ENCODE measurements around the gene TBC1D23. TPM values are rescaled to one million over a fixed set of nuclear protein-coding genes. Genes with fewer than 3 reads are reported as not detected.

The TBC1D23 gene
- total RNA-seq, 1 experiment from 2014 or later, result 37.9 TPM

DNA sequence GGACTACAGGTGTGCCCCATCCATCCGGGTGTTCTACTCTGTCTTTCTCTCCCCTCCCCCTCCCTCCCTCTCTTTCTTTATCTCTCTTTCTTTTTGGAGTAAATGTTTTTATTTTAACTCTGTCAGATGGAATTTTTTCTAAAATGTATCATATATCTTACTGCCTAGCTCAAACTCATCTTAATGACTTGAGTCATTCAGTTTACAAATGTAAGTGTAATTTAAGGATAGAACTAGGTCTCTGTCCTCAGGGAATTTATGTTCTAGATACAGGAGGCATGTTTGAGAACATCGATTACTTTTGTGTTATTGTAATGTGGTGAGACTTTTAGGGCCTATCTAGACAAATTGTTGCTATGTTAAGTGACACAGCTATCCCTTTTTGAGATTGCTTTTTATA lies 3.5 kb downstream of the TBC1D23 start:
- ChIA-PET CTCF (no interaction called here), POLR2A (ENCODE audit: unreplicated experiment) (no interaction called here)
- Histone ChIP-seq H3K4me1 (ENCODE audit: insufficient read depth, low read length) (peaks cover 46% of the 10 kb centered on the region), H3K79me2 (ENCODE audit: low read length) (peaks cover 84% of the 10 kb centered on the region), H3K36me3 (ENCODE audit: low read depth, low read length) (no peaks in the 10 kb centered on the region), H3F3A (ENCODE audit: low read length, unreplicated experiment) (no peaks in the 10 kb centered on the region), H3K9me3 (ENCODE audit: low read length) (no peaks in the 10 kb centered on the region), H3K4me3 (ENCODE audit: low read length) (peak overlapping the region; percentile 2; the same call in 1 of the 2 replicates), H3K27ac (ENCODE audit: low read length) (peak overlapping the region; percentile 10; the same call in 1 of the 2 replicates), H3K9ac (ENCODE audit: low read length) (no peak overlapping the region), H3K9me2 (replicated peaks; ENCODE audit: low read length) (no peaks in the 10 kb centered on the region), H3K27me3 (ENCODE audit: low read length) (no peaks in the 10 kb centered on the region), H4K20me1 (ENCODE audit: low read length) (peaks cover 4% of the 10 kb centered on the region; the same call in 1 of the 2 replicates), H3K4me2 (ENCODE audit: low read length) (peak overlapping the region; percentile 56), H2AFZ (ENCODE audit: low read length) (no peak overlapping the region)
- no peak for DNase-seq
- no peak for ATAC-seq
- TF ChIP-seq EZH2phosphoT487 (IDR thresholded peaks at IDR 0.05; ENCODE audit: borderline replicate concordance, low read length), result no peak
- TF ChIP-seq, protein P1, sequence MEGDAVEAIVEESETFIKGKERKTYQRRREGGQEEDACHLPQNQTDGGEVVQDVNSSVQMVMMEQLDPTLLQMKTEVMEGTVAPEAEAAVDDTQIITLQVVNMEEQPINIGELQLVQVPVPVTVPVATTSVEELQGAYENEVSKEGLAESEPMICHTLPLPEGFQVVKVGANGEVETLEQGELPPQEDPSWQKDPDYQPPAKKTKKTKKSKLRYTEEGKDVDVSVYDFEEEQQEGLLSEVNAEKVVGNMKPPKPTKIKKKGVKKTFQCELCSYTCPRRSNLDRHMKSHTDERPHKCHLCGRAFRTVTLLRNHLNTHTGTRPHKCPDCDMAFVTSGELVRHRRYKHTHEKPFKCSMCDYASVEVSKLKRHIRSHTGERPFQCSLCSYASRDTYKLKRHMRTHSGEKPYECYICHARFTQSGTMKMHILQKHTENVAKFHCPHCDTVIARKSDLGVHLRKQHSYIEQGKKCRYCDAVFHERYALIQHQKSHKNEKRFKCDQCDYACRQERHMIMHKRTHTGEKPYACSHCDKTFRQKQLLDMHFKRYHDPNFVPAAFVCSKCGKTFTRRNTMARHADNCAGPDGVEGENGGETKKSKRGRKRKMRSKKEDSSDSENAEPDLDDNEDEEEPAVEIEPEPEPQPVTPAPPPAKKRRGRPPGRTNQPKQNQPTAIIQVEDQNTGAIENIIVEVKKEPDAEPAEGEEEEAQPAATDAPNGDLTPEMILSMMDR (conservative IDR thresholded peaks at IDR 0.05; ENCODE audit: low read depth, low read length), result no peak
- TF ChIP-seq EZH2 (IDR thresholded peaks at IDR 0.05; ENCODE audit: low read length, unreplicated experiment), result no peak
- no TSS peak for BruUV-seq (replicated peaks)
- intact Hi-C loops (cut with micrococcal nuclease), result loop anchor here (5.0 kb wide), 2 partner anchors 177 to 362 kb away; no protein-coding TSS in a partner anchor

DNA sequence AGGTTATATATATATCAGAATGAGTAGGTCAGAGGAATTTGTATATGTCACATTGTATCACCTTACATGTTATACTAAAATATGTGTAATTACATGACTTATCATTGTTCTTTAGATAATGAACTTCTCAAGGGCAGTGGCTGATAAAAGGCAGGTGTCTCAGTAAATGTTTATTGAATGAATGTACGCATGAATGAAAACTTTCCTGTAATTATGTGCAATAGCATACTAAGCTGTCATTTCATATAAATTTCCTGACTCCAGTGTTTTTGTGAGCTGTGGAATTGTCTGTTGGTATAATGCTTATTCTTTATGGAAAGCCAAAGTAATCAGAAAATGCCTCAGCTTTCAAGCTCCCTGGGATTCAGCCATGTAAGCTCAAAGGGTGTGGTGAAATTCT lies 4.2 kb downstream of the TBC1D23 start:
- no peaks in the 10 kb centered on the region for H3K9me3 ChIP-seq (ENCODE audit: low read length)
- H3K9ac ChIP-seq (ENCODE audit: low read length), result no peak overlapping the region
- peaks cover 51% of the 10 kb centered on the region for H3K4me1 ChIP-seq (ENCODE audit: insufficient read depth, low read length)
- H3K79me2 ChIP-seq (ENCODE audit: low read length), result peaks cover 87% of the 10 kb centered on the region
- H3K4me3 ChIP-seq (ENCODE audit: low read length), result peak overlapping the region; percentile 2; the same call in 1 of the 2 replicates
- H3K27me3 ChIP-seq (ENCODE audit: low read length), result no peaks in the 10 kb centered on the region
- peak overlapping the region; percentile 56 for H3K4me2 ChIP-seq (ENCODE audit: low read length)
- no peak overlapping the region for H3K27ac ChIP-seq (ENCODE audit: low read length)
- ChIA-PET CTCF (interaction anchor here (1.0 kb wide), 1 partner anchor 433 kb away, joined by 3 read pairs; no protein-coding TSS in a partner anchor), POLR2A (ENCODE audit: unreplicated experiment) (interaction anchor here (0.6 to 0.7 kb wide), 2 partner anchors 75 to 444 kb away, joined by 4 to 7 read pairs; no protein-coding TSS in a partner anchor)
- ATAC-seq (no peak), DNase-seq (peak; percentile 42)
- no peaks in the 10 kb centered on the region for H3K36me3 ChIP-seq (ENCODE audit: low read depth, low read length)
- TF ChIP-seq, protein P1 (conservative IDR thresholded peaks at IDR 0.05; ENCODE audit: low read depth, low read length), result no peak
- TF ChIP-seq EZH2phosphoT487 (IDR thresholded peaks at IDR 0.05; ENCODE audit: borderline replicate concordance, low read length), result no peak
- TF ChIP-seq EZH2 (IDR thresholded peaks at IDR 0.05; ENCODE audit: low read length, unreplicated experiment), result no peak
- no peak overlapping the region for H2AFZ ChIP-seq (ENCODE audit: low read length)
- H3F3A ChIP-seq (ENCODE audit: low read length, unreplicated experiment), result no peaks in the 10 kb centered on the region
- intact Hi-C loops (cut with micrococcal nuclease), result loop anchor here (5.0 kb wide), 1 partner anchor 42 kb away; no protein-coding TSS in a partner anchor
- peaks cover 4% of the 10 kb centered on the region; the same call in 1 of the 2 replicates for H4K20me1 ChIP-seq (ENCODE audit: low read length)
- no peaks in the 10 kb centered on the region for H3K9me2 ChIP-seq (replicated peaks; ENCODE audit: low read length)
- no TSS peak for BruUV-seq (replicated peaks)

DNA sequence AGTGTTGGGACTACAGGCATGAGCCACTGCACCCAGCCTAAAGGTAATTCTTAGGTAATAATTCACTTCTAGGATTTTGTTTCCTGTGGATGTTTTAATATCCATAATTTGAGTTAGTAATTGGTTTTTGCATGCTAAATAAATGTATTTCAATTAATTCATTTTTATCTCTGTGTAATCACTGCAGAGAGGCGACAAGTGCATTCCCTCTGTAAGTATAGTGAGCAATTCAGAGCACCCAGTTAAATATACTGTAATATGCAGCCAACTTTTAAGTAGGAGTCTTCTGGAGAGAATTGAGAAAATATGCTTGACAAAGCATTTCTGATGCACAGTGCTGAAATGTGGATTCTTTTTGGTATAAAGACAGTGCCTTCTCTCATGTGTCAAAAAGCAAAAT lies 5.7 kb downstream of the TBC1D23 start:
- TF ChIP-seq EZH2 (IDR thresholded peaks at IDR 0.05; ENCODE audit: low read length, unreplicated experiment) (no peak), EZH2phosphoT487 (IDR thresholded peaks at IDR 0.05; ENCODE audit: borderline replicate concordance, low read length) (no peak)
- TF ChIP-seq, protein P1 (conservative IDR thresholded peaks at IDR 0.05; ENCODE audit: low read depth, low read length), result no peak
- no peak overlapping the region for H3K27ac ChIP-seq (ENCODE audit: low read length)

More for the DNA sequence above, 5.7 kb downstream of the TBC1D23 start:
- Histone ChIP-seq H3K9me3 (ENCODE audit: low read length) (no peaks in the 10 kb centered on the region), H3K4me1 (ENCODE audit: insufficient read depth, low read length) (peaks cover 57% of the 10 kb centered on the region), H3K4me2 (ENCODE audit: low read length) (no peak overlapping the region), H3K79me2 (ENCODE audit: low read length) (peaks cover 95% of the 10 kb centered on the region), H3K9me2 (replicated peaks; ENCODE audit: low read length) (no peaks in the 10 kb centered on the region), H3K4me3 (ENCODE audit: low read length) (no peak overlapping the region), H3F3A (ENCODE audit: low read length, unreplicated experiment) (no peaks in the 10 kb centered on the region), H3K27me3 (ENCODE audit: low read length) (no peaks in the 10 kb centered on the region), H3K36me3 (ENCODE audit: low read depth, low read length) (no peaks in the 10 kb centered on the region), H2AFZ (ENCODE audit: low read length) (no peak overlapping the region), H3K9ac (ENCODE audit: low read length) (no peak overlapping the region), H4K20me1 (ENCODE audit: low read length) (peaks cover 4% of the 10 kb centered on the region; the same call in 1 of the 2 replicates)
- DNase-seq, result no peak
- intact Hi-C loops (cut with micrococcal nuclease), result loop anchor here (5.0 kb wide), 1 partner anchor 41 kb away; no protein-coding TSS in a partner anchor
- ChIA-PET POLR2A (ENCODE audit: unreplicated experiment) (no interaction called here), CTCF (no interaction called here)
- ATAC-seq, result no peak
- BruUV-seq (replicated peaks), result no TSS peak
